ENCODE measurements around the gene PPP1CB.

GRCh38 chr2:28758459-28758858, 6.8 kb downstream of the PPP1CB start:
- TF ChIP-seq TP53 (CRISPR knock-in tag; IDR thresholded peaks at IDR 0.05) (no peak), CTCF (IDR thresholded peaks at IDR 0.05) (no peak)
